Stimulated activated CD8-positive, alpha-beta memory T cell treated with anti-CD3 and anti-CD28 coated beads, Interleukin-4, amount 100 ng/mL, for 48 hours (primary cell): ENCODE data around the gene RPS6KC1.
"Not testable (repeated sequence)": the region's sequence is repeated elsewhere in the genome, so short reads cannot be mapped to it uniquely, and the experiment has no call there.

Source experiments
- DNase-seq: peaks from one replicate; pipeline ENCODE4 v3.0.0-alpha.2; 2020

Gene RPS6KC1

DNA sequence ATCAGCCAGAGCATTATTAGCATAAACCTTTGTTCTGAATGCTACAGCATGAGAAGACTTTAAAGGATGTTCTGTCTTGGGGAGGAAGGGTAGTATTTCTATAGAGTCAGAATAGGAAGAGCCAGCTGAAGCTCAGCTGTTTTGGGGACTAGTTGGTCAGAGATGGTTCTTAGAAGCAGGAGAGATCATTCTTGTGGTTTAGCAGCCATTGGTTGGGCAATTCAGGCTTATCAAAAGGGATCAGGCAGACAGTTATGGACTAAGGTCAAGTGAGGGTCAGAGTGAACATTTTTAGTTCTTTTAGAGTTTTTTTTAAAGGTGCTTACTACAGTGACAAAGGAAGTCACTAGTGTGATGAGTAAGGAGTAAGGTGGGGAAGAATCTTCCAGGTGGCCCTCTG is 245.5 kb downstream of the RPS6KC1 start:
- no peak for DNase-seq

DNA sequence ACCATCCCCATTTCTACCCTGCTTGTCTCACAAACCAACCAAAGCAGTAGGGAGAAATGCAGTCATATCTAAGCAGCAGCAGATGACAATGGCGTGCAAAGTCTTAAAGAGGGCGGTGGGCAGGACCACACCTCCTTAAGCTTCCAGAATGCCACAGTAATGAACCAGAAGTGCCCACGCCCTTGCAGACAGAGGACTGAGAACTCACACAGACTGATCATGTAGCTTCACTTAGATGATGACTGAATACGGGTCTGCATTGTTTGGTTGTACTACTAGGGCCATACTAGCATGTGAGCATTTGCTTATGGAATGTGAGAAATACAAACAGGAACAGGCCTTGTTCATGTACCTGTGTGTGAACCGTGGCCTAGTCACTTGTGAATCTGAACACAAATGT is 246.0 kb downstream of the RPS6KC1 start:
- DNase-seq, result no peak

DNA sequence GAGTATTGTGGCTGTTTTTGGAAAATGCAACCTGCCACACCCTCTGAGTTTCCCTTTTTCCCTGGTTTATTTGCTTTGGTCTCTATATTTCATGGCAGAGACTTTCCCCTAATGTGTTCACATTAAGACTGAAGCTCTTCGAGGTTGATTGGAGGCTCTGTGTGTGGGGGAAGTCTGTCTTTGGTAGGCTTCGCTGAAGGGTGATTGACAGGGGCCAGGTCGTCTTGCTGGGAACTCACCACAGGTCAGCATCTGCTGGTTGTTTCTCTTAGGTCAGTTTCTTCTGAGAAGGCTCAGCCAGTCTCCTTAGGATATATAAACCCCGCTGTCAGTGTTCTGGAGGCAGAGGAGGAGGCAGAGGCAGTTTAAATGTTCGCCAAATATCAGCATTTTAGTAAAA is 249.4 kb downstream of the RPS6KC1 start:
- DNase-seq, result no peak

DNA sequence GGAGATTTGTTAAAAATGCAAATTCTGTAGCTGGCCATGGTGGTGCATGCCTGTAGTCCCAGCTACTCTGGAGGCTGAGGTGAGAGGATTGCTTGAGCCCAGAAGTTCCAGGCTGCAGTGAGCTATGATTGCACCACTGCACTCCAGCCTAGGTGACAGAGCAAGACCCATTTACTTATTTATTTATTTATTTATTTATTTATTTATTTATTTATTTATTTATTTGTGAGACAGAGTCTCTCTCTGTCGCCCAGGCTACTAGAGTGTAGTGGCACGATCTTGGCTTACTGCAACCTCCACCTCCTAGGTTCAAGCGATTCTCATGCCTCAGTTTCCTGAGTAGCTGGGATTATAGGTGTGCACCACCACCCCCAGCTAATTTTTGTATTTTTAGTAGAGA is 250.5 kb downstream of the RPS6KC1 start:
- DNase-seq, result not testable (repeated sequence)

DNA sequence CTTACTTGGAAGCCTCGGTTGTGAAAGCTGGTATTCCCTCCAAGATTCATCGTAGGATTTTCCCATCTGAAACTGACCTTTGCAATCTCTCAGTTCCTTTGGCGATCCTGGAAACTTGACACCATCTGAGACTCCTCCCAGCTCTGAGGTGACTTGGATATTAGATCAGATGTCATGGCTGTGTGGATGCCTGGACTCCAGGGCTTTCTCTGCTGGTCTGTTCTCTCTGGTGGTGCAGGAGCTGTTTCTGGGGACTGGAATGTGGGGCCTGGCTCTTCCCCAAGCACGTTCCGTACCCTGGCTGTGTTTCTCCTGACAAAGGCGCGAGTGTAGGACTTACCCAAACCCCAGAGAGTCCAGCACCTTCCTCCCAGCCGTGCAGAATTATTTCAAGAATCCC is 252.2 kb downstream of the RPS6KC1 start:
- DNase-seq, result no peak

DNA sequence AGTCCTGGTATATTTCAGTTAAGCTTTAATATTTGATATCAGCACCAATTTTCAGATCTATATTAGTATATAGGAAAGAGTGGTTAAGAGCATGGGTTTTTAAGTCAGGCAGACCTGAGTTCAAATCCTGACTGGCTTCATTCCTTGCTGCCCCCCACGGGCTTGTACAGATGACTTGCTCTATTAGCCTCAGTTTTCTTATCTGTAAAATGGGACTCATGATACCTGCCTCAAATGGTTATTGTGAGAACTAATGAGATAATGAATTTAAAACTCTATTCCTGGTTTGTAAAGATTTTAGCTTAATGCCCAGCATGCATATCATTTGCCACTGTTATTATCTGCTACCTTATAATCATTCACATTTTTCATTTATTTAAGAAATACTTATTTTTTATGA is 264.5 kb downstream of the RPS6KC1 start:
- DNase-seq, result no peak

DNA sequence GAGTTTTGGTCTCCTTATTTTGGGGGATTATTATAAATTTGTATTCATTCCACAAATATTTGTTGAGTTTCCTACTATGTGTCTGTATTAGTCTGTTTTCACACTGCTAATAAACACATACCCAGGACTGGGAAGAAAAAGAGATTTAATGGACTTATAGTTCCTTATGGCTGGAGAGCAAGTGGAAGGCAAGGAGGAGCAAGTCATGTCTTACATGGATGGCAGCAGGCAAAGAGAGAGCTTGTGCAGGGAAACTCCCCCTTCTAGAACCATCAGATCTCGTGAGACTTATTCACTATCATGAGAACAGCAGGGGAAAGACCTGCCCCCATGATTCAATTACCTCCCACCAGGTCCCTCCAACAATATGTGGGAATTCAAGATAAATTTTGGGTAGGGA is 267.4 kb downstream of the RPS6KC1 start:
- not testable (repeated sequence) for DNase-seq

DNA sequence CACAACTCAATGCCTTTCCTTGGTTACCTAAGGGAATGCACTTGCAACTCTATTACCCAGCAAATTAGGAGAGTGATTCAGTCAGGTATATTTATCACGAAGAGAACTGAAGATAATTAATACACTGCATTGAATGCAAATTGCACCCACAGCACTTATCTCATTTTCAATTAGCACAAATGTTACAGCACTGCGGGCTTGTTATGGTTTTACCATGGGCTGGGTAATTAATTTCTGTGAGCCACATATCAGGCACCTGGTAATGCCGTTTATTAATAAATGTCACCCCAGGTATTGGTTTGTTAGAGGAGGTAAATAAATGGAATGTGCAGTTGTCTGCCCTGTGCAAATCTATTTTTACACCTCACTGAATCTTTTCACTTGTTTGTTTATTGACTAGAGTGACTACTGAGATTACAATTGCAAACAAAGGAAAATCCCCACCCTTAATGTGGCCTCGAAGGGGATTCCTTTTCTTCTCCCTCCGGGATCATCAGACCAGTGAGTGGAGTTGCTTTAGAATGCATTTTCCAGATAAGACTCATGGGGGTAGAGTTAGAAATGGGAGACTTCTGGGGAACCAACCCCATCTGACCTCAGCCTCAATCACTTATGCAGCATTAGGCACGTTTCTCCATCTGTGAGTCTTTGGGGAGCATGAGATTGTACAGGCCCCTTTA is 269.3 kb downstream of the RPS6KC1 start:
- DNase-seq, result no peak
